BLaER1 (cell line): Measurements from ENCODE around the gene WDR17.

ENCODE experiments used
- H3K27ac ChIP-seq: shearing (Covaris generic); formaldehyde crosslinking; 2 replicates; pipeline ENCODE4 v1.8.1; 2022
- H3K27me3 ChIP-seq: shearing (Covaris generic); formaldehyde crosslinking; 2 replicates; pipeline ENCODE4 v1.8.1; 2022
- H3K36me3 ChIP-seq: shearing (Covaris generic); formaldehyde crosslinking; 2 replicates; pipeline ENCODE4 v1.8.1; 2022
- H3K4me1 ChIP-seq: shearing (Covaris generic); formaldehyde crosslinking; 2 replicates; pipeline ENCODE4 v1.8.1; 2022
- H3K4me2 ChIP-seq: shearing (Covaris generic); formaldehyde crosslinking; 2 replicates; pipeline ENCODE4 v1.8.1; 2022
- H3K4me3 ChIP-seq: shearing (Covaris generic); formaldehyde crosslinking; 2 replicates; pipeline ENCODE4 v1.8.1; 2022
- H3K9ac ChIP-seq: shearing (Covaris generic); formaldehyde crosslinking; 2 replicates; pipeline ENCODE4 v1.8.1; 2022
- H3K9me3 ChIP-seq: shearing (Covaris generic); formaldehyde crosslinking; 2 replicates; pipeline ENCODE4 v1.8.1; 2022
- H4K20me1 ChIP-seq: shearing (Covaris generic); formaldehyde crosslinking; 2 replicates; pipeline ENCODE4 v1.8.1; 2022
- Cebpa-rat ChIP-seq: shearing (Covaris generic); IDR thresholded peaks from 2 replicates; pipeline ENCODE4 v1.8.1; 2022

The WDR17 gene

DNA sequence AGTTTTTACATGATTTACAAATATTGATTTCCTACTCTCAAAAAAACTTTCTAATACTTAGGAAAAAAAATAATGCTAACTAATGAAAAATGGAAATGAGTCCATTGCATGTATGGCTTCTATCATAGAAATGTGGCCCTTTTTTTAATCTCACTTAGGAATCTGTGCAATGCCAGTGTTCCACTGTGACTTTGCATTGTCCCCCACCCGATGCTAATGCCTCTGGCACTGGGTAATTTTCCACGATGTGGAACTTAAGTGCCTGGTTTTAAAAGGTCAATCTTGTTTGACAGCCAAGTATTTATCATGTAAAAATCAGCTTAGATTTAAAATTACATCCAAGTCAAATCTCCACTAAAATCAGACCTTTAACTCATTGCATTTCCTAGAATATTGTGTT is 76.6 kb downstream of the WDR17 start:
- no peak overlapping the region for H3K4me3 ChIP-seq
- no peak overlapping the region for H3K4me2 ChIP-seq
- H3K36me3 ChIP-seq: no peaks in the 10 kb centered on the region
- H3K27ac ChIP-seq: no peak overlapping the region
- no peaks in the 10 kb centered on the region for H3K4me1 ChIP-seq
- TF ChIP-seq Cebpa-rat: no peak
- H4K20me1 ChIP-seq: no peaks in the 10 kb centered on the region
- no peaks in the 10 kb centered on the region for H3K9me3 ChIP-seq
- H3K9ac ChIP-seq: no peak overlapping the region
- no peaks in the 10 kb centered on the region for H3K27me3 ChIP-seq

DNA sequence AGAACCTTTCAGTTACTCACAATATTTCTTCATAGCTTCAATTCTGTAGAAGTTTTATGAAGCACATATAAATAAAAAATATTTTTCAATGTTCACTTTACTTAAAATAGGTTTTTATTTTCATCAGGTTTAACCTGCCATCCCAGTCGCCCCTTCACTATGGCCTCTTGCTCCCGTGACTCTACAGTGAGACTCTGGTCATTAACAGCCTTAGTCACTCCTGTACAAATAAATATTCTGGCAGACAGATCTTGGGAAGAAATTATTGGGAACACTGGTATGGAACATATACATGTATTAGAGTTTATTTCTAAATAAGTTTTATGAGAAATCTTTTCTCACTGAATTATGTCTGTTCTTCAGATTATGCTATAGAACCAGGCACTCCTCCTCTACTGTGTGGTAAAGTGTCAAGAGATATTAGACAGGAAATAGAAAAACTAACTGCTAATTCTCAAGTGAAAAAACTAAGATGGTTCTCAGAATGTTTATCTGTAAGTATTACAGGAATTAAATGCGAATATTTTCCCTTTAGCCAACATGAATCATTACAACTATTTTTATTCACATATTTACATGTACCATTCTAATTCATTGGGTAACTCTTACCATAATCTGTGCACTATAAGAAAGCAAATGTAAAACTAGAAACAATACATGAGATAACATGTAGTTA is 84.2 kb downstream of the WDR17 start:
- no peak for TF ChIP-seq Cebpa-rat
- no peak overlapping the region for H3K4me3 ChIP-seq
- no peaks in the 10 kb centered on the region for H3K36me3 ChIP-seq
- H3K27ac ChIP-seq: no peak overlapping the region
- no peaks in the 10 kb centered on the region for H3K27me3 ChIP-seq
- H4K20me1 ChIP-seq: no peaks in the 10 kb centered on the region
- H3K9me3 ChIP-seq: no peaks in the 10 kb centered on the region
- H3K4me1 ChIP-seq: peaks cover 8% of the 10 kb centered on the region; the same call in 1 of the 2 replicates
- no peak overlapping the region for H3K4me2 ChIP-seq
- H3K9ac ChIP-seq: no peak overlapping the region

- H3K4me3 ChIP-seq: no peak overlapping the region
- no peak overlapping the region for H3K27ac ChIP-seq
- no peak overlapping the region for H3K9ac ChIP-seq
- no peaks in the 10 kb centered on the region for H3K9me3 ChIP-seq
- peaks cover 8% of the 10 kb centered on the region; the same call in 1 of the 2 replicates for H3K4me1 ChIP-seq
- no peaks in the 10 kb centered on the region for H4K20me1 ChIP-seq
- TF ChIP-seq Cebpa-rat: no peak
- no peaks in the 10 kb centered on the region for H3K36me3 ChIP-seq
- no peaks in the 10 kb centered on the region for H3K27me3 ChIP-seq
- no peak overlapping the region for H3K4me2 ChIP-seq
These were observed 84.7 kb downstream of the WDR17 start for GRCh38 chr4:176150356-176150682.

GRCh38 chr4:176150704-176151103 is 85.1 kb downstream of the WDR17 start:
- Histone ChIP-seq H3K4me2 (no peak overlapping the region), H3K27me3 (no peaks in the 10 kb centered on the region), H3K9ac (no peak overlapping the region), H3K4me3 (no peak overlapping the region), H3K27ac (no peak overlapping the region), H3K36me3 (no peaks in the 10 kb centered on the region), H4K20me1 (no peaks in the 10 kb centered on the region), H3K4me1 (peaks cover 8% of the 10 kb centered on the region; the same call in 1 of the 2 replicates), H3K9me3 (no peaks in the 10 kb centered on the region)
- TF ChIP-seq Cebpa-rat: no peak

DNA sequence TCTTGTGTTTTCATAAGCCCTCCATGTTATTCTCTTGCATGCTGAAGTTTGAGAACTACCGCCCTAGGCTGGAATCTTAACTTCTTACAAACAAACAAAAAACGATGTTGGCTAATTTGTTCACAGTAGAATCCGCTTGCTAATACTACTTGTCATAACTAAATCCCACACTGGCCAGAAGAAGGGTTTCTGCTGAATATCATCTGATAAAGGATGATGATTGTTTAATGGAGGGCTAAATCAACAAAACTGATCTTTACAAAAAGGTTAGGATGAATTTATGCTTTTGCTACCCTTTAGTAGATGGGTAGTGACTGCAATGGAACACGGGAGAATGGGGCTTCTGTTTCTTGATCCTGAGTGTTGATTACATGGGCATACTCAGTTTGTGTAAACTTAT is 87.5 kb downstream of the WDR17 start:
- Histone ChIP-seq H3K9ac (no peak overlapping the region), H3K4me2 (no peak overlapping the region), H3K36me3 (no peaks in the 10 kb centered on the region), H3K4me3 (no peak overlapping the region), H3K4me1 (peaks cover 8% of the 10 kb centered on the region; the same call in 1 of the 2 replicates), H3K9me3 (no peaks in the 10 kb centered on the region), H4K20me1 (no peaks in the 10 kb centered on the region), H3K27me3 (no peaks in the 10 kb centered on the region), H3K27ac (no peak overlapping the region)
- TF ChIP-seq Cebpa-rat: no peak

DNA sequence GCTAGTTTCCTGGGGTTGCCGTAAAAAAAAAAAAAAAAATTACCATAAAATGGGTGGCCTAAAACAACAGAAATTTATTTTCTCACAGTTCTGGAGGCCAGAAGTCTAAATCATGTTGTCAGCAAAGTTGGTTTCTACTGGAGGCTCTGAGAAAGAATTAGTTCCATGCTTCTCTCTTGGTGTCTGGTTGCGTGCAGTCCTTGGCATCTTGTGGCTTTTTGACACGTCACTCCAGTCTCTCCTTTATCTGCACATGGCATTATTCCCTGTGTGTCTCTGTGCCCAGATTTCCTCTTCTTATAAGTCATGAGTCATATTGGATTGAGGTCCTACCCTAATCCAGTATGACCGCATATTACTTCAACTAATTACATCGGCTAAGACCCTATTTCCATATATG is 91.0 kb downstream of the WDR17 start:
- no peak overlapping the region for H3K4me2 ChIP-seq
- H3K27ac ChIP-seq: no peak overlapping the region
- H3K4me3 ChIP-seq: no peak overlapping the region
- no peaks in the 10 kb centered on the region for H3K4me1 ChIP-seq
- H3K27me3 ChIP-seq: no peaks in the 10 kb centered on the region
- TF ChIP-seq Cebpa-rat: no peak
- no peaks in the 10 kb centered on the region for H4K20me1 ChIP-seq
- H3K9me3 ChIP-seq: no peaks in the 10 kb centered on the region
- no peaks in the 10 kb centered on the region for H3K36me3 ChIP-seq
- H3K9ac ChIP-seq: no peak overlapping the region

DNA sequence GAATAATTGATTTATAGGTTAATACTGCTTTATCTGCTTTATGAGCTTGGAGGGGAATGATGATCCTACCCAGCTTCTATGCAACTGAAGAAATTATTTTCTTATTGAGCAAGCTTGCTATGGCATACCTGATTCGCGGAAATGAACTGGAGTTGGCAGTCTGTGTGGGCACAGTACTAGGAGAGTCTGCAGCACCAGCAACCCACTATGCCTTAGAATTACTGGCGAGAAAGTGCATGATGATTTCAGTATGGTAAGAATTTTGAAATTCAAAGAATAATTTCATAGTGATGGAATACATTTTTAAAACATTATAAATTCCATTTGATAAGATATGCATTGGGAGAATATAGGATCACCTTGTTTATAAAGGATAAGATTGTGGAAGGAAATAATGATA is 97.4 kb downstream of the WDR17 start:
- TF ChIP-seq Cebpa-rat: no peak
- no peaks in the 10 kb centered on the region for H3K36me3 ChIP-seq
- H3K9me3 ChIP-seq: no peaks in the 10 kb centered on the region

GRCh38 chr4:176185051-176185450 is 119.4 kb downstream of the WDR17 start:
- Histone ChIP-seq H3K4me1 (no peaks in the 10 kb centered on the region), H3K4me3 (no peak overlapping the region), H3K27ac (no peak overlapping the region), H3K27me3 (no peaks in the 10 kb centered on the region), H3K4me2 (no peak overlapping the region), H4K20me1 (no peaks in the 10 kb centered on the region), H3K36me3 (no peaks in the 10 kb centered on the region), H3K9me3 (no peaks in the 10 kb centered on the region), H3K9ac (no peak overlapping the region)
- TF ChIP-seq Cebpa-rat: no peak

More for the DNA sequence above, 97.4 kb downstream of the WDR17 start:
- Histone ChIP-seq H3K4me2 (no peak overlapping the region), H3K9ac (no peak overlapping the region), H3K27me3 (no peaks in the 10 kb centered on the region), H3K4me1 (no peaks in the 10 kb centered on the region), H4K20me1 (no peaks in the 10 kb centered on the region), H3K4me3 (no peak overlapping the region), H3K27ac (no peak overlapping the region)

DNA sequence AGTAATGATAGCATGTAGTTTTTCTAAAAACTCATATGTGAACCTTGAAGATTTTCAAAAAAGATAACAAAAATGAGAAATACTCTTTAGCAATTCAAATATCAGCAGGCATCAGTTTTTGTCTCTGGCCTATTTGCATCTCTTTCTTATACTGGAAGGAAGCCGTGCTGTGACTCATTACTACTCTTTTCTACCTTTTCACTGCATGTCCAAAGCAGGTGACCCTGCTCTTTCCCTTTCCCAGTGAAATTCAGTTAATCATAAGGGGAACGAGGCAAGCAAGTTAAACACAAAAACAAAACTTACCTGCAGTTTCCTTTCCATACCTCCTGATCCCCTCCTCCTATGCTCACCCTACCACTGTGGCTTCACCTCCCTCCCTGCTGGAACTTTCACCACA is 120.4 kb downstream of the WDR17 start:
- H4K20me1 ChIP-seq: no peaks in the 10 kb centered on the region
- H3K4me1 ChIP-seq: no peaks in the 10 kb centered on the region
- H3K27me3 ChIP-seq: no peaks in the 10 kb centered on the region
- no peak overlapping the region for H3K4me2 ChIP-seq
- H3K36me3 ChIP-seq: no peaks in the 10 kb centered on the region
- no peak overlapping the region for H3K9ac ChIP-seq
- H3K4me3 ChIP-seq: no peak overlapping the region
- H3K27ac ChIP-seq: no peak overlapping the region
- no peak for TF ChIP-seq Cebpa-rat
- H3K9me3 ChIP-seq: no peaks in the 10 kb centered on the region

DNA sequence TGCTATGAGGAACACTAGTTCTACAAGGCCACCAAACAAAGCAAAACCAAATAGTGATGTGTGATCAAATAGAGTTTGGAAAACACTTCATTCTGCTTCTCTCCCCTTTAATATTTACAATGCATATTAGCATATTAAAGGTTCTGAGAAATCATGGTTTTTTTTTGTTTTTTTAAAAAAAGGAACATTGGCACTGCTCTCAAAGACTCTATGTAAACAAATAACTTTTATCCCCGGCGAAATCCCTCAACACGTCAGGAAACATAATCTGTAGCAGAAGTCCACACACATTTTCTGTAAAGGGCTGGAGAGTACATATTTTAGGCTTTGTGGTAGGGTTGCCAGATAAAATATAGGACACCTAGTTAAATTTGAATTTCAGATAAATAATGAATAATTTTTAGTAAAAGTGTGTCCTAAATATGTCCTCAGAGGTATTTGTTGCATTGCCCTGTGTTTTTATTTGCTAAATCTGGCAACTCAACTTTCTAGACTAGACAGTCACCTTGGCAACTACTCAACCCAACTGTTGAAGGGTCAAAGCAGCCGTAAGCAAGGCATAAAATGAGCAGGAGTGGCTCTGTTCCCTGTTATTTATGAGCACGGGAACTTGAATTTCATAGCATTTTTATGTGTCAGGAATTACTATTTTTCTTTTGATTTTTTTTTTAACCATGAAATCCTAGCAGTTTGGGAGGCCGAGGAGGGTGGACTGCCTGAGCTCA is 121.2 kb downstream of the WDR17 start:
- no peaks in the 10 kb centered on the region for H4K20me1 ChIP-seq
- H3K36me3 ChIP-seq: no peaks in the 10 kb centered on the region
- no peak overlapping the region for H3K27ac ChIP-seq
- H3K27me3 ChIP-seq: no peaks in the 10 kb centered on the region
- no peak overlapping the region for H3K9ac ChIP-seq
- H3K4me1 ChIP-seq: no peaks in the 10 kb centered on the region
- H3K9me3 ChIP-seq: no peaks in the 10 kb centered on the region
- no peak overlapping the region for H3K4me2 ChIP-seq
- H3K4me3 ChIP-seq: no peak overlapping the region
- TF ChIP-seq Cebpa-rat: no peak
